Ramos (cell line): ENCODE data around the gene TFEB.

Source experiments
- in situ Hi-C: fragments of 300-500 bp; cut with MboI; formaldehyde crosslinking; loops from one replicate; pipeline ENCODE4 v1.14.3; 2022; ENCODE audit warnings: low sequenced_read_pairs; ENCODE audit not compliant: unreplicated experiment

The TFEB gene

GRCh38 chr6:41711323-41712038 is 23.9 kb downstream of the TFEB start:
- in situ Hi-C loops: no loop called here

GRCh38 chr6:41709375-41709774 is 26.0 kb downstream of the TFEB start:
- in situ Hi-C loops: no loop called here

GRCh38 chr6:41708856-41709255 is 26.6 kb downstream of the TFEB start:
- in situ Hi-C loops: no loop called here

- in situ Hi-C loops: no loop called here
Measured at GRCh38 chr6:41707565-41708200, 27.7 kb downstream of the TFEB start.

- in situ Hi-C loops: no loop called here
Measured at GRCh38 chr6:41706876-41707564, 28.4 kb downstream of the TFEB start.

GRCh38 chr6:41705996-41706835 is 29.2 kb downstream of the TFEB start:
- in situ Hi-C loops: no loop called here

- in situ Hi-C loops: no loop called here
Measured at GRCh38 chr6:41705311-41705995, 30.0 kb downstream of the TFEB start.

GRCh38 chr6:41704656-41705310 is 30.6 kb downstream of the TFEB start:
- in situ Hi-C loops: no loop called here

- in situ Hi-C loops: no loop called here
Measured at GRCh38 chr6:41704028-41704427, 31.4 kb downstream of the TFEB start.

- in situ Hi-C loops: no loop called here
Measured at GRCh38 chr6:41702771-41703494, 32.5 kb downstream of the TFEB start.

- in situ Hi-C loops: no loop called here
Measured at GRCh38 chr6:41702089-41702745, 33.2 kb downstream of the TFEB start.

- in situ Hi-C loops: no loop called here
Measured at GRCh38 chr6:41700463-41701347, 34.7 kb downstream of the TFEB start.

GRCh38 chr6:41699063-41699462 is 36.3 kb downstream of the TFEB start:
- in situ Hi-C loops: no loop called here

GRCh38 chr6:41697861-41698781 is 37.3 kb downstream of the TFEB start:
- in situ Hi-C loops: no loop called here

- in situ Hi-C loops: no loop called here
Measured at GRCh38 chr6:41696788-41697187, 38.6 kb downstream of the TFEB start.

GRCh38 chr6:41695825-41696224 is 39.6 kb downstream of the TFEB start:
- in situ Hi-C loops: no loop called here
